Measurements from ENCODE around the gene RNF5.
"Not testable (repeated sequence)": the region's sequence is repeated elsewhere in the genome, so short reads cannot be mapped to it uniquely, and the experiment has no call there.

RNF5 gene

DNA sequence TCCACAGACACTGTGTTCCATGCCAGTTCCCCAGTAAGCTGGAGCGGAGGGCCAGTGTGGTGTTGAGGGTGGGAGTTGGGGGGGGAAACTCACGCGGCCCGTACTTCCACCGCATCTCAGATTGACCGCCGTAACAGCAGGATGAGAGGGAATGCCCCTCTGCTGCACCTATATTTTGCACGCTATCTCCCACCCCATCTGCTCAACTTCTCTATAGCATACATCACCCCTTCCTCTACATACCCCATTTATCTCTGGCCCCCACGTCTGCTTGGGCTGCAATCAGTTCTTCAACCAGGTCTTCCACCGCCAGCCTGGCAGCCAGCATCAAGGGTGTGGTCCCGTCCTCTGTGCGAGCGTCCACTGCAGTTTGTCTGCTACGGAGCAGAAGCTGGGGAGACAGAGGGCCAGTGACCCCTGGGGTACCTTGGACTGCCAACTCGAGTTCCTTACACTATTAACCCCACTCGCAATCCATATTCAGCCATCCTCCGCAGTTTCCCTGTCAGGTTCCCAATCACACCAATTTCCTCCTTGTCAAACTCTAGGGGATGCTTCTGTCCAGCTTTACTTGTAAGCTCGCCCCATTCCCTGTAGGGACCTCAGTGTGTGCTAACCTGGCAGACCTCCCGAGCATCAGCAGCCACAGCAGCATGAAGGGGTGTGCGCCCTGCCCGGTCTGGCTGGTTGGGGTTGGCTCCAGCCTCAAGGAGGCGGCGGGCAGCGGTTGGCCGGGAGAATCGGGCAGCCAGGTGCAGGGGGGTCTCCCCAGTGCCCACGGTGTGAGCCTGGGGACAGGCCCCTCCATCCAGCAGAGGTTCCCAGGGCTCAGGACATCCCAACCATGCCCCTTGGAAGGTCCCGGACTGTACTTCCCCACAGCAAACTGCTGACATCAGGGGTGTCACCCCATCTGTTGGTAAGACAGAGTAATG is 18.7 kb downstream of the RNF5 start:
- no peaks in the 10 kb centered on the region for H3K27me3 ChIP-seq (ENCODE audit: control insufficient read depth, insufficient read depth, low read length, poor library complexity, severe bottlenecking)
- peak overlapping the region; percentile 86 for H3K4me3 ChIP-seq (ENCODE audit: insufficient read depth, low read depth, low read length)
- peak overlapping the region; percentile 100 for H3K27ac ChIP-seq (ENCODE audit: insufficient read depth, low read depth, low read length, poor library complexity, severe bottlenecking)
- H3K9me3 ChIP-seq (ENCODE audit: control insufficient read depth, low read length): no peaks in the 10 kb centered on the region
- 79 to 83% methylated on average over 28 of the region's 28 CpGs for WGBS, 2 experiments
- peaks cover 20% of the 10 kb centered on the region for H3K4me1 ChIP-seq (ENCODE audit: control insufficient read depth, insufficient read depth, low read length)
- no peaks in the 10 kb centered on the region for H3K36me3 ChIP-seq (ENCODE audit: control insufficient read depth, insufficient read depth, low read length)

DNA sequence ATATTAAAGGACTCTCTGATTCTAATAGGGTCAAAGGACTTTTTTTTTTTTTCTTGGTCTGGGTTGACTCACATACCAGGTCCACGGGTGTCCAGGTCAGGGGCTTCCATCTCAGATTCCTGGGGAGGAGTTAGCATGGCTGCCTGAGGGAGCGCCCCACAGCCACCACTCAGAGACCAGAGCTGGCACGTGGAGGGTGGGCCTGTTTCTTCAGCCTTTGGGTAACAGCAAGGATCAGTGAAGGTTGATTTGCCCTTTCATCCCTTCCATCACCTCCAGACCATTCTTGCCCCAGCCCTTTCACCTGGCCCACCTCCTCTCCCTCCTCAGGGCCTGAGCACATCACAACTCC is 20.1 kb downstream of the RNF5 start:
- Histone ChIP-seq H3K27ac (ENCODE audit: insufficient read depth, low read depth, low read length, poor library complexity, severe bottlenecking) (no peak overlapping the region), H3K4me1 (ENCODE audit: control insufficient read depth, insufficient read depth, low read length) (peaks cover 10% of the 10 kb centered on the region), H3K9me3 (ENCODE audit: control insufficient read depth, low read length) (no peaks in the 10 kb centered on the region), H3K36me3 (ENCODE audit: control insufficient read depth, insufficient read depth, low read length) (no peaks in the 10 kb centered on the region), H3K27me3 (ENCODE audit: control insufficient read depth, insufficient read depth, low read length, poor library complexity, severe bottlenecking) (no peaks in the 10 kb centered on the region), H3K4me3 (ENCODE audit: insufficient read depth, low read depth, low read length) (no peak overlapping the region)
- 80 to 86% methylated on average over 3 of the region's 3 CpGs for WGBS, 2 experiments

DNA sequence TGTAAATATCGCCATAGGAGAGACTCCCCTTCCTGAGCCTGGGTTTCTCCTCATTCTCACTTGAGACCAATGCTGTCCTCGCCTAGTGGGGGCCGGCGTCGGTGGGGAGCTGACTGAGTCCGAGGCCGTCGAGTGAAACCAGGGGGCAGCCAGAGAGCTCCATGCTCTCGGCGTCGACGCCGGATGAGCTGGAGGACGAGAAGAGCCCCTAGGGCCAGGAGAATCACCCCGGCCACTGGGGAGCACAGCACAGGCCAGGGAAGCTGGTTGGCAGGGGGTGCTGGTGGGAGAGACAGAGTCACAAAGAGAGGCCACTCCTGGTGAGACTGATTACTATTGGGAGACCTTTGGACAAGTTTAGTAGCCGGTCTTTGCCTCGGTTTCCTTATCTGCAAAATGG is 20.7 kb downstream of the RNF5 start:
- H3K27ac ChIP-seq (ENCODE audit: insufficient read depth, low read depth, low read length, poor library complexity, severe bottlenecking): no peak overlapping the region
- 91 to 92% methylated on average over 17 of the region's 17 CpGs for WGBS, 2 experiments
- H3K9me3 ChIP-seq (ENCODE audit: control insufficient read depth, low read length): no peaks in the 10 kb centered on the region
- H3K36me3 ChIP-seq (ENCODE audit: control insufficient read depth, insufficient read depth, low read length): no peaks in the 10 kb centered on the region
- peaks cover 15% of the 10 kb centered on the region for H3K4me1 ChIP-seq (ENCODE audit: control insufficient read depth, insufficient read depth, low read length)
- H3K27me3 ChIP-seq (ENCODE audit: control insufficient read depth, insufficient read depth, low read length, poor library complexity, severe bottlenecking): no peaks in the 10 kb centered on the region
- no peak overlapping the region for H3K4me3 ChIP-seq (ENCODE audit: insufficient read depth, low read depth, low read length)

DNA sequence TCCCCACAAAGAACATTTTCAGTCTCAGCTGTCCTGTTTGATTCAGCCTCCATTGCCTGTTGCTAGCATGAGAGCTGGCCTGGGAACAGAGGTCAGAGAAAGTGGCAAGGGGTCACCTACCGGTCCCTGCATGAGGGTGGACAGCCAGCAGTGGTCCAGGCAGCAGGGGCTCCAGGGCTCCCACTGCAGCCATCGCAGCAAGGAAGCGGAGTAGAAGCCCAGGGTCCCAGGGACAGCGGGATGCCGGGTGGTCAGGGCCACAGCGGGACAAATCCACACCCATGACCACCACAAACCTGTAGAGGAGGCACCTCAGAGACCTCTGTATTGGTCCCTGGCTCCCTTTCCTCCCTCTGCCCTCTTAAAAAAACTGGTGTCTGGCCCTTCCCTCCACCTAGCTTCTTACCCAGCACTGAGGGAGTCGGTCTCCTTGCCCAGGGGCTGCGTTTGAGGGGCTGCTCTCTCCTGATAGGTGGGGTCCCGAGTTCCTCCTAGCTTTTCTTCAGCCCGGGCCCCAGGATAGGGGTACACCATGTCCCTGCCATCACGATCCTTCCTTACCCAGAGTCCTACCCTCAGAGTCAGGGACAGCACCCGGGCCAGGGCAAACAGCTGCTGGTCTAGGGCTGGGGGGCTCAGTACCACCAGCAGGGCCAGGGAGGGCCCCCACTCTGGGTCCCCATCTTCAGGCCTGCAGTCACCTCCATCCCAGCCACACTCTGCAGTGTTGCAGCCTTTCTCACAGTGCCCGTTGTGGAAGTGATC is 22.7 kb downstream of the RNF5 start:
- Histone ChIP-seq H3K4me1 (ENCODE audit: control insufficient read depth, insufficient read depth, low read length) (peaks cover 13% of the 10 kb centered on the region), H3K4me3 (ENCODE audit: insufficient read depth, low read depth, low read length) (no peak overlapping the region), H3K36me3 (ENCODE audit: control insufficient read depth, insufficient read depth, low read length) (no peaks in the 10 kb centered on the region), H3K9me3 (ENCODE audit: control insufficient read depth, low read length) (no peaks in the 10 kb centered on the region), H3K27ac (ENCODE audit: insufficient read depth, low read depth, low read length, poor library complexity, severe bottlenecking) (no peak overlapping the region), H3K27me3 (ENCODE audit: control insufficient read depth, insufficient read depth, low read length, poor library complexity, severe bottlenecking) (no peaks in the 10 kb centered on the region)
- 91 to 95% methylated on average over 13 of the region's 13 CpGs for WGBS, 2 experiments

DNA sequence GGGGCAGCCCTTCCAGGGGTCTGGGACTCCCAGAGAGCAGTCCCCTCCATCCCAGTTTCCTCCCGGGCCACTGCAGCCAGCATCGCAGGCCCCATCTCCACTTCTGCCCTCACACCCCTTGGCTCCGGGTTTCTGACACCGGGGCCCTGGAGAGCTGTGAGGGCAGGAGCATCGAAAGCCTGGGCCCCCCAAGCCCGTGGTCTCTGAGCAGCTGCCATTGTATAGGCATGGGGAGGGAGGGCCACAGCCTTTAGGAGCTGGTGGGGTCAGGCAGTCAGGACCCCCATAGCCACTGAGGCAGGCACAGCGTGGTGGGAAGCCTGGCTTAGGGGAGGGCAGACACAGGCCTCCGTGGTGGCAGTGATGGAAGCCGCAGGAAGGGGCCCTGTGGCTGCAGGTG is 24.0 kb downstream of the RNF5 start:
- Histone ChIP-seq H3K4me3 (ENCODE audit: insufficient read depth, low read depth, low read length) (no peak overlapping the region), H3K27me3 (ENCODE audit: control insufficient read depth, insufficient read depth, low read length, poor library complexity, severe bottlenecking) (no peaks in the 10 kb centered on the region), H3K27ac (ENCODE audit: insufficient read depth, low read depth, low read length, poor library complexity, severe bottlenecking) (no peak overlapping the region), H3K9me3 (ENCODE audit: control insufficient read depth, low read length) (no peaks in the 10 kb centered on the region), H3K36me3 (ENCODE audit: control insufficient read depth, insufficient read depth, low read length) (no peaks in the 10 kb centered on the region), H3K4me1 (ENCODE audit: control insufficient read depth, insufficient read depth, low read length) (peaks cover 6% of the 10 kb centered on the region)
- WGBS, 2 experiments: 90 to 91% methylated on average over 9 of the region's 9 CpGs

DNA sequence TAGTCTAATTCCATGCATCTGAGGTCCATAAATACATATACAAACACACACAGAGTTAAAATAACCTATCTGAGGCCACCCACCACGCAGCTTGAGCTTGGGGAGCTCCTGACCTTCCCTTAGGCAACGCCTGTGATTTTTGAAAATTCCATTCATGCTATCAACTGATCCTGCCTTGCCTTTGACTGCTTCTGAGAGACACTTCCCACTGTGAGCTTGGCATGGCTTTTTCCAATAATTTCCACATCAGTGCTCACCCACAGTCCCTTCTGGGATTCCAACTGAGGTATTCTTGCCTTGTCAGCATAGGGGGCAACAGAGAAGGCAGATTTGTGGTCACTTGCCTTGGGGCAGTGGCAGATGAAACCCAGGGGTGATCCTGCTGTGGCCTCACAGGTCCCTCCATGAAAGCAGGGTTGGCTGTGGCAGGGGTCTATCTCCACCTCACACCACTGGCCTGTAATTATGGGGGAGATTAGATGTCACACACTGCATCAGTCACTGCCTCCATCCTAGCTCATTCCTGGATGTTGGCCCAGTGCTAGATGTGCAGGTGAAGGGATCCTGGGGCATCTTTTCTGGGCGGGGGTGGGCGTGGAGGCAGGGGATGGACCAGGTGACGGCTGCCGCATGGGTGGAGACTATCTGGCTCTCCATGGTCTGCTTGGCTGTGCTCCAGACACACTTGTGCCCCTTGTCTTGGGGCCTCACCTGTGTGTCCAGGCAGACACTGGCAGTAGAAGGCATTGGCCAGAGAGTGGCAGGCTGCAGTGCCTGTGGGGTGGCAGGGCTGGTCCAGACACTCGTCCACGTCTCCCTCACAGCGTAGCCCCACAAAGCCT is 25.4 kb downstream of the RNF5 start:
- no peaks in the 10 kb centered on the region for H3K27me3 ChIP-seq (ENCODE audit: control insufficient read depth, insufficient read depth, low read length, poor library complexity, severe bottlenecking)
- no peaks in the 10 kb centered on the region for H3K36me3 ChIP-seq (ENCODE audit: control insufficient read depth, insufficient read depth, low read length)
- H3K4me3 ChIP-seq (ENCODE audit: insufficient read depth, low read depth, low read length): no peak overlapping the region
- H3K4me1 ChIP-seq (ENCODE audit: control insufficient read depth, insufficient read depth, low read length): peaks cover 6% of the 10 kb centered on the region
- no peak overlapping the region for H3K27ac ChIP-seq (ENCODE audit: insufficient read depth, low read depth, low read length, poor library complexity, severe bottlenecking)
- H3K9me3 ChIP-seq (ENCODE audit: control insufficient read depth, low read length): no peaks in the 10 kb centered on the region
- WGBS, 2 experiments: 88 to 91% methylated on average over 9 of the region's 9 CpGs

DNA sequence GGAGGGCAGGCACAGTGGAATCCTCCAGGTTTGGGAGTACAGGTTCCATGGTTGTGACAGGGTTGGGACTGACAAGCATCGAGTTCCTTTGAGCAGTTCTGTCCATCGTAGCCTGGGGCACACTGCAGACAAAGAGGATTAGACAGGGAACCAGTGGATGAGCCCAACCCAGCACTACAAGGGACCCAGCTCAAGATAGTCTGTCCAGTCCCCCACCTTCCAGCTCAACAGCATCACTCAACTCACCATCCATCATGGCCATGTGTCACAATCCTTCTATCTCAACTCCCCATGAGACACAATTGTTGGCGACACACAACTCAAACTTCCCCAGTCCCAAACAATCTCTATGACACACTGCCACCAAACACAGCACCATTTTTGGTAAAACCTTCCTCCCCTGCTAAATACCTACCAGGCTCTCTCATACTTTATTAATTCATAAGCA is 26.1 kb downstream of the RNF5 start:
- H3K9me3 ChIP-seq (ENCODE audit: control insufficient read depth, low read length): no peaks in the 10 kb centered on the region
- 89 to 91% methylated on average over 3 of the region's 3 CpGs for WGBS, 2 experiments
- peaks cover 6% of the 10 kb centered on the region for H3K4me1 ChIP-seq (ENCODE audit: control insufficient read depth, insufficient read depth, low read length)
- H3K27me3 ChIP-seq (ENCODE audit: control insufficient read depth, insufficient read depth, low read length, poor library complexity, severe bottlenecking): no peaks in the 10 kb centered on the region
- H3K4me3 ChIP-seq (ENCODE audit: insufficient read depth, low read depth, low read length): no peak overlapping the region
- H3K27ac ChIP-seq (ENCODE audit: insufficient read depth, low read depth, low read length, poor library complexity, severe bottlenecking): no peak overlapping the region
- no peaks in the 10 kb centered on the region for H3K36me3 ChIP-seq (ENCODE audit: control insufficient read depth, insufficient read depth, low read length)

DNA sequence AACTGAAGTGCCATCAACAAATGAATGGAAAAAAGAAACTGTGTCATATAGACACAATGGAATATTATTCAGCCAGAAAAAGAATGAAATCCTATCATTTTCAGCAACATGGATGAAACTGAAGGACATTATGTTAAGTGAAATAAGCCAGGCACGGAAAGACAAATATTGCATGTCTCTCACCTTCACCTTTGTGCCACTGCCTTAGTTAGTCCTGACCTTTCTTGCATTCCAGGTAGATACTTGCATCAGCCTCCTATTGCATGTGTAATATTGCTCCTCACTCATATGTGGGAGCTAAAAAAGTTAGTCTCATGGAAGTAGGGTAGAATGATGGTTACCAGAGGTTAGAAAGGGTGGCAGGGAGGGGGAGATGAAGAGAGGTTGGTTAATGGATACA is 30.8 kb downstream of the RNF5 start:
- no peaks in the 10 kb centered on the region for H3K36me3 ChIP-seq (ENCODE audit: control insufficient read depth, insufficient read depth, low read length)
- H3K4me3 ChIP-seq (ENCODE audit: insufficient read depth, low read depth, low read length): no peak overlapping the region
- H3K27me3 ChIP-seq (ENCODE audit: control insufficient read depth, insufficient read depth, low read length, poor library complexity, severe bottlenecking): no peaks in the 10 kb centered on the region
- H3K27ac ChIP-seq (ENCODE audit: insufficient read depth, low read depth, low read length, poor library complexity, severe bottlenecking): no peak overlapping the region
- no peaks in the 10 kb centered on the region for H3K9me3 ChIP-seq (ENCODE audit: control insufficient read depth, low read length)
- 86% methylated on average over 1 of the region's 1 CpG for WGBS, 2 experiments
- no peaks in the 10 kb centered on the region for H3K4me1 ChIP-seq (ENCODE audit: control insufficient read depth, insufficient read depth, low read length)

DNA sequence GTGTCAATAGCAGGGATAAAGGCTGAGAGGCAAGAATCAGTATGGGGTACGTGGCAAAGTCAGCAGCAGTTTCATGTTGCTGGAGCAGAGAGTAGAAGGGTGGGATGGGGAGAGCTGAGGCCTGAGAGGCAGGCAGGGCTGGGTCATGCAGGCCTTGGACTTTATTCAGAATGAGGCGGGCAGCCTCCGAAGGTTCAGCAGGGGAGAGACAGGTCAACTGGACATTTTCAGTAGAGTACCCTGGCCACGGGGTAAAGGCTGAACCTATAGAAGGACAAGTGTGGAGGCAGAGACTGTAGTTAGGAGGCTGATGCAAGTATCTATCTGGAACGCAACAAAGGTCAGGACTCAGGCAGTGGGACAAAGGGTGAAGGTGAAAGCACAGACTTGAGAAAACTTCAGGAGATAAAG is 32.0 kb downstream of the RNF5 start:
- WGBS, 2 experiments: 89 to 90% methylated on average over 5 of the region's 5 CpGs

DNA sequence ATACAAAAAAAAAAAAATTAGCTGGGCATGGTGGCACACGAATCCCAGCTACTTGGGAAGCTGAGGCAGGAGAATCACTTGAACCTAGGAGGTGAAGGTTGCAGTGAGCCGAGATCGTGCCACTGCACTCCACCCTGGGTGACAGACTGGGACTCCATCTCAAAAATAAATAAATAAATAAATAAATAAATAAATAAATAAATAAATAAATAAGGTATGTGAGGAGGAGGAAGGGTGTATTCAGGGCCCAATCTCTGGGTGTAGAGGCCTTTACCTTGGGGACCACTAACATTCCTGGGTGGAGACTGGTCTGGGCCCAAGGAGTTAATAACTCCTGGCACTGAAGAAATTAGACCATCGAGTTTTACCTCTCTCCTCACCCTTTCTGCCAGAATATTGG is 33.2 kb downstream of the RNF5 start:
- H3K9me3 ChIP-seq (ENCODE audit: control insufficient read depth, low read length); H3K4me1 ChIP-seq (ENCODE audit: control insufficient read depth, insufficient read depth, low read length); H3K27me3 ChIP-seq (ENCODE audit: control insufficient read depth, insufficient read depth, low read length, poor library complexity, severe bottlenecking); H3K4me3 ChIP-seq (ENCODE audit: insufficient read depth, low read depth, low read length); H3K36me3 ChIP-seq (ENCODE audit: control insufficient read depth, insufficient read depth, low read length); H3K27ac ChIP-seq (ENCODE audit: insufficient read depth, low read depth, low read length, poor library complexity, severe bottlenecking): not testable (repeated sequence)
- WGBS, 2 experiments: 88 to 92% methylated on average over 3 to 4 of the region's 4 CpGs

More for the DNA sequence above, 32.0 kb downstream of the RNF5 start:
- Histone ChIP-seq H3K27ac (ENCODE audit: insufficient read depth, low read depth, low read length, poor library complexity, severe bottlenecking) (no peak overlapping the region), H3K27me3 (ENCODE audit: control insufficient read depth, insufficient read depth, low read length, poor library complexity, severe bottlenecking) (no peaks in the 10 kb centered on the region), H3K4me3 (ENCODE audit: insufficient read depth, low read depth, low read length) (no peak overlapping the region), H3K9me3 (ENCODE audit: control insufficient read depth, low read length) (no peaks in the 10 kb centered on the region), H3K36me3 (ENCODE audit: control insufficient read depth, insufficient read depth, low read length) (no peaks in the 10 kb centered on the region), H3K4me1 (ENCODE audit: control insufficient read depth, insufficient read depth, low read length) (no peaks in the 10 kb centered on the region)

Measured in ectodermal cell (in vitro differentiated cells).